ENCODE measurements around the gene CSK. TPM values are rescaled to one million over a fixed set of nuclear protein-coding genes. Genes with fewer than 3 reads are reported as not detected.
A peak's percentile ranks its signal among the peaks of the same experiment; 100 is the strongest.

The CSK gene
- total RNA-seq, 1 donor from 2014 or later, result 70.9 TPM

- Mint-ChIP-seq H3K4me1 (ENCODE audit: low read depth) (peaks cover 8% of the 10 kb centered on the region), H3K4me3 (ENCODE audit: low read depth) (no peak overlapping the region), H3K9me3 (ENCODE audit: low read depth) (no peaks in the 10 kb centered on the region), H3K36me3 (ENCODE audit: insufficient read depth) (peaks cover 2% of the 10 kb centered on the region), H3K27ac (no peak overlapping the region), H3K27me3 (no peaks in the 10 kb centered on the region)
- TF ChIP-seq CTCF (IDR thresholded peaks at IDR 0.05; ENCODE audit: unreplicated experiment), result no peak
- DNase-seq (ENCODE audit: low spot score, unreplicated experiment), result no peak
These were observed 56.2 kb downstream of the CSK start for GRCh38 chr15:74838137-74838516.

GRCh38 chr15:74838746-74839525 is 57.1 kb downstream of the CSK start:
- Mint-ChIP-seq H3K27me3 (no peaks in the 10 kb centered on the region), H3K27ac (no peak overlapping the region), H3K4me1 (ENCODE audit: low read depth) (peaks cover 10% of the 10 kb centered on the region), H3K36me3 (ENCODE audit: insufficient read depth) (peaks cover 2% of the 10 kb centered on the region), H3K4me3 (ENCODE audit: low read depth) (no peak overlapping the region), H3K9me3 (ENCODE audit: low read depth) (no peaks in the 10 kb centered on the region)
- no peak for DNase-seq (ENCODE audit: low spot score, unreplicated experiment)
- TF ChIP-seq CTCF (IDR thresholded peaks at IDR 0.05; ENCODE audit: unreplicated experiment), result no peak

- no peak for DNase-seq (ENCODE audit: low spot score, unreplicated experiment)
These were observed 57.9 kb downstream of the CSK start for GRCh38 chr15:74839526-74840395.

GRCh38 chr15:74840851-74841775 is 59.2 kb downstream of the CSK start:
- H3K36me3 Mint-ChIP-seq (ENCODE audit: insufficient read depth), result no peaks in the 10 kb centered on the region

More at GRCh38 chr15:74839526-74840395, 57.9 kb downstream of the CSK start:
- Mint-ChIP-seq H3K9me3 (ENCODE audit: low read depth) (no peaks in the 10 kb centered on the region), H3K27ac (no peak overlapping the region), H3K4me3 (ENCODE audit: low read depth) (no peak overlapping the region), H3K27me3 (no peaks in the 10 kb centered on the region), H3K36me3 (ENCODE audit: insufficient read depth) (peaks cover 2% of the 10 kb centered on the region), H3K4me1 (ENCODE audit: low read depth) (peaks cover 10% of the 10 kb centered on the region)
- TF ChIP-seq CTCF (IDR thresholded peaks at IDR 0.05; ENCODE audit: unreplicated experiment), result no peak

More at GRCh38 chr15:74840851-74841775, 59.2 kb downstream of the CSK start:
- Mint-ChIP-seq H3K27me3 (no peaks in the 10 kb centered on the region), H3K9me3 (ENCODE audit: low read depth) (no peaks in the 10 kb centered on the region), H3K27ac (no peak overlapping the region), H3K4me3 (ENCODE audit: low read depth) (peak overlapping the region; percentile 28), H3K4me1 (ENCODE audit: low read depth) (peaks cover 10% of the 10 kb centered on the region)
- TF ChIP-seq CTCF (IDR thresholded peaks at IDR 0.05; ENCODE audit: unreplicated experiment), result no peak
- no peak for DNase-seq (ENCODE audit: low spot score, unreplicated experiment)
